SK-N-SH treated with all-trans-retinoic acid at 6 μM for 48 hours (cell line): ENCODE results near the gene GNAQ.

Source experiments
- ARNTL ChIP-seq: fragments of 450-650 bp; formaldehyde crosslinking; IDR thresholded peaks from 2 replicates; pipeline ENCODE4 v1.5.0; 2020; ENCODE audit warnings: low read depth, mild to moderate bottlenecking, moderate library complexity, borderline replicate concordance
- BACH2 ChIP-seq: fragments of 250-450 bp; sonication (Bioruptor Pico); IDR thresholded peaks from 2 replicates; pipeline ENCODE4 v1.9.0; 2021; ENCODE audit warnings: mild to moderate bottlenecking, borderline replicate concordance
- ESRRG ChIP-seq: fragments of 250-450 bp; sonication (Bioruptor Pico); IDR thresholded peaks from 2 replicates; pipeline ENCODE4 v1.6.1; 2021; ENCODE audit warnings: mild to moderate bottlenecking
- GLIS3 ChIP-seq: fragments of 250-450 bp; sonication (Bioruptor Pico); IDR thresholded peaks from 2 replicates; pipeline ENCODE4 v1.5.0; 2020; ENCODE audit warnings: mild to moderate bottlenecking, moderate library complexity
- ISL1 ChIP-seq: fragments of 250-450 bp; sonication (Bioruptor Pico); IDR thresholded peaks from 2 replicates; pipeline ENCODE4 v2.1.2; 2022; ENCODE audit warnings: mild to moderate bottlenecking, moderate library complexity
- PPARA ChIP-seq: fragments of 250-450 bp; sonication (Bioruptor Pico); IDR thresholded peaks from 2 replicates; pipeline ENCODE4 v1.5.0; 2020; ENCODE audit warnings: mild to moderate bottlenecking, borderline replicate concordance
- SNAI2 ChIP-seq: fragments of 250-450 bp; sonication (Bioruptor Pico); IDR thresholded peaks from 2 replicates; pipeline ENCODE4 v1.5.0; 2020; ENCODE audit warnings: mild to moderate bottlenecking, moderate library complexity
- TOX ChIP-seq: fragments of 250-450 bp; sonication (Bioruptor Pico); IDR thresholded peaks from 2 replicates; pipeline ENCODE4 v1.8.0; 2021; ENCODE audit warnings: mild to moderate bottlenecking, moderate library complexity, borderline replicate concordance
- ZFP3 ChIP-seq: fragments of 250-450 bp; sonication (Bioruptor Pico); IDR thresholded peaks from 2 replicates; pipeline ENCODE4 v1.5.0; 2020; ENCODE audit warnings: mild to moderate bottlenecking, moderate library complexity
- ZNF565 ChIP-seq: fragments of 450-650 bp; formaldehyde crosslinking; conservative IDR thresholded peaks from 2 replicates; pipeline ENCODE4 v1.5.0; 2020; ENCODE audit warnings: low read depth, mild to moderate bottlenecking, moderate library complexity
- TF ChIP-seq, protein P1 (sequence below): fragments of 250-450 bp; sonication (Bioruptor Pico); IDR thresholded peaks from 2 replicates; pipeline ENCODE4 v1.5.1; 2020; ENCODE audit warnings: low read depth, mild to moderate bottlenecking, moderate library complexity
- TF ChIP-seq, protein P2 (sequence below): fragments of 250-450 bp; sonication (Bioruptor Pico); IDR thresholded peaks from 2 replicates; pipeline ENCODE4 v1.8.0; 2020; ENCODE audit warnings: mild to moderate bottlenecking, moderate library complexity, borderline replicate concordance
- TF ChIP-seq, protein P3 (sequence below): fragments of 250-450 bp; sonication (Bioruptor Pico); IDR thresholded peaks from 2 replicates; pipeline ENCODE4 v1.5.0; 2020; ENCODE audit warnings: mild to moderate bottlenecking, moderate library complexity

DNA sequence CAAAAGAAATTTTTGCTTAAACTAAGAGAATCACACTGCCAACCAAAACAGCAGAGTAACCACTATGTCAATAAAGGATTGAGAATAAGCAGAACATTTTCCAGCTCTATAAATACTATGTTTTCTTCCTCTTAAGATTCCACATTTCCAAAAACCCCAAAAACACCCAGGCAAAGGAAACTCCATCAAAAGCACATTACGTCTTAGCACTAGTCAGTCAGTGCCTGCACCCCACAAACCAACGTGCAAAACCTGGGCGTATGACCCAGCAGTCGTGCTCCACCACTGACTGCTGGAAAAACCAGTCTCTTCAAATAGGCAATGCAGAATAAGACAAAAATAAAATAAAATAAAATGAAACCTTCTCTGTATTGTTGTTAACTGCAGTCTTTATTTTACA, 85.3 kb downstream of the GNAQ start:
- TF ChIP-seq ZNF565 (CRISPR knock-in tag) (no peak), ZFP3 (CRISPR knock-in tag) (no peak), BACH2 (CRISPR knock-in tag) (no peak), GLIS3 (no peak), PPARA (no peak), ARNTL (no peak), SNAI2 (no peak), ISL1 (CRISPR knock-in tag) (no peak), TOX (CRISPR knock-in tag) (no peak), ESRRG (CRISPR knock-in tag) (no peak)
- TF ChIP-seq, protein P1, sequence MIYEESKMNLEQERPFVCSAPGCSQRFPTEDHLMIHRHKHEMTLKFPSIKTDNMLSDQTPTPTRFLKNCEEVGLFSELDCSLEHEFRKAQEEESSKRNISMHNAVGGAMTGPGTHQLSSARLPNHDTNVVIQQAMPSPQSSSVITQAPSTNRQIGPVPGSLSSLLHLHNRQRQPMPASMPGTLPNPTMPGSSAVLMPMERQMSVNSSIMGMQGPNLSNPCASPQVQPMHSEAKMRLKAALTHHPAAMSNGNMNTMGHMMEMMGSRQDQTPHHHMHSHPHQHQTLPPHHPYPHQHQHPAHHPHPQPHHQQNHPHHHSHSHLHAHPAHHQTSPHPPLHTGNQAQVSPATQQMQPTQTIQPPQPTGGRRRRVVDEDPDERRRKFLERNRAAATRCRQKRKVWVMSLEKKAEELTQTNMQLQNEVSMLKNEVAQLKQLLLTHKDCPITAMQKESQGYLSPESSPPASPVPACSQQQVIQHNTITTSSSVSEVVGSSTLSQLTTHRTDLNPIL (CRISPR knock-in tag) = no peak
- TF ChIP-seq, protein P2, sequence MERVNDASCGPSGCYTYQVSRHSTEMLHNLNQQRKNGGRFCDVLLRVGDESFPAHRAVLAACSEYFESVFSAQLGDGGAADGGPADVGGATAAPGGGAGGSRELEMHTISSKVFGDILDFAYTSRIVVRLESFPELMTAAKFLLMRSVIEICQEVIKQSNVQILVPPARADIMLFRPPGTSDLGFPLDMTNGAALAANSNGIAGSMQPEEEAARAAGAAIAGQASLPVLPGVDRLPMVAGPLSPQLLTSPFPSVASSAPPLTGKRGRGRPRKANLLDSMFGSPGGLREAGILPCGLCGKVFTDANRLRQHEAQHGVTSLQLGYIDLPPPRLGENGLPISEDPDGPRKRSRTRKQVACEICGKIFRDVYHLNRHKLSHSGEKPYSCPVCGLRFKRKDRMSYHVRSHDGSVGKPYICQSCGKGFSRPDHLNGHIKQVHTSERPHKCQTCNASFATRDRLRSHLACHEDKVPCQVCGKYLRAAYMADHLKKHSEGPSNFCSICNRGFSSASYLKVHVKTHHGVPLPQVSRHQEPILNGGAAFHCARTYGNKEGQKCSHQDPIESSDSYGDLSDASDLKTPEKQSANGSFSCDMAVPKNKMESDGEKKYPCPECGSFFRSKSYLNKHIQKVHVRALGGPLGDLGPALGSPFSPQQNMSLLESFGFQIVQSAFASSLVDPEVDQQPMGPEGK (CRISPR knock-in tag) = no peak
- TF ChIP-seq, protein P3, sequence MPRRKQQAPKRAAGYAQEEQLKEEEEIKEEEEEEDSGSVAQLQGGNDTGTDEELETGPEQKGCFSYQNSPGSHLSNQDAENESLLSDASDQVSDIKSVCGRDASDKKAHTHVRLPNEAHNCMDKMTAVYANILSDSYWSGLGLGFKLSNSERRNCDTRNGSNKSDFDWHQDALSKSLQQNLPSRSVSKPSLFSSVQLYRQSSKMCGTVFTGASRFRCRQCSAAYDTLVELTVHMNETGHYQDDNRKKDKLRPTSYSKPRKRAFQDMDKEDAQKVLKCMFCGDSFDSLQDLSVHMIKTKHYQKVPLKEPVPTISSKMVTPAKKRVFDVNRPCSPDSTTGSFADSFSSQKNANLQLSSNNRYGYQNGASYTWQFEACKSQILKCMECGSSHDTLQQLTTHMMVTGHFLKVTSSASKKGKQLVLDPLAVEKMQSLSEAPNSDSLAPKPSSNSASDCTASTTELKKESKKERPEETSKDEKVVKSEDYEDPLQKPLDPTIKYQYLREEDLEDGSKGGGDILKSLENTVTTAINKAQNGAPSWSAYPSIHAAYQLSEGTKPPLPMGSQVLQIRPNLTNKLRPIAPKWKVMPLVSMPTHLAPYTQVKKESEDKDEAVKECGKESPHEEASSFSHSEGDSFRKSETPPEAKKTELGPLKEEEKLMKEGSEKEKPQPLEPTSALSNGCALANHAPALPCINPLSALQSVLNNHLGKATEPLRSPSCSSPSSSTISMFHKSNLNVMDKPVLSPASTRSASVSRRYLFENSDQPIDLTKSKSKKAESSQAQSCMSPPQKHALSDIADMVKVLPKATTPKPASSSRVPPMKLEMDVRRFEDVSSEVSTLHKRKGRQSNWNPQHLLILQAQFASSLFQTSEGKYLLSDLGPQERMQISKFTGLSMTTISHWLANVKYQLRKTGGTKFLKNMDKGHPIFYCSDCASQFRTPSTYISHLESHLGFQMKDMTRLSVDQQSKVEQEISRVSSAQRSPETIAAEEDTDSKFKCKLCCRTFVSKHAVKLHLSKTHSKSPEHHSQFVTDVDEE (CRISPR knock-in tag) = no peak
